Coronary artery (tissue), 2 donors: ENCODE measurements around the gene SAMD14.
A peak's percentile ranks its signal among the peaks of the same experiment; 100 is the strongest.

Source experiments
- DNase-seq: peaks from one replicate; pipeline ENCODE4 v3.0.0-alpha.2; 2017; ENCODE audit warnings: low spot score
- H3K27ac ChIP-seq, 2 donors: fragments of 200-600 bp; sonication (generic); one replicate each; pipeline ENCODE4 v1.5.1; 2016 to 2019
- H3K4me3 ChIP-seq: fragments of 200-600 bp; sonication (generic); 2 replicates; pipeline ENCODE4 v1.5.1; 2016; ENCODE audit warnings: mild to moderate bottlenecking, moderate library complexity
- CTCF ChIP-seq: fragments of 200-600 bp; sonication (generic); IDR thresholded peaks from one replicate; pipeline ENCODE4 v1.5.1; 2019; ENCODE audit warnings: antibody characterized with exemption

Gene SAMD14

GRCh38 chr17:50094243-50094752, 35.7 kb downstream of the SAMD14 start:
- DNase-seq: peak; percentile 94
- Histone ChIP-seq H3K27ac (peak overlapping the region; percentile 85 to 97), H3K4me3 (peak overlapping the region; percentile 97)
- peak; percentile 93 for TF ChIP-seq CTCF

- no peak overlapping the region for H3K4me3 ChIP-seq
- DNase-seq: no peak
- peak overlapping the region; percentile 85 to 97 for H3K27ac ChIP-seq
- no peak for TF ChIP-seq CTCF
Observed at GRCh38 chr17:50093807-50094206, 36.2 kb downstream of the SAMD14 start.

GRCh38 chr17:50093246-50093645, 36.7 kb downstream of the SAMD14 start:
- no peak overlapping the region for H3K4me3 ChIP-seq
- no peak for TF ChIP-seq CTCF
- H3K27ac ChIP-seq: no peak overlapping the region
- DNase-seq: no peak

- peak overlapping the region in 1 of 2 donors; percentile 17 for H3K27ac ChIP-seq
- DNase-seq: no peak
- no peak for TF ChIP-seq CTCF
- H3K4me3 ChIP-seq: no peak overlapping the region
Observed at GRCh38 chr17:50091918-50092285, 38.1 kb downstream of the SAMD14 start.

GRCh38 chr17:50090971-50091917, 38.7 kb downstream of the SAMD14 start:
- H3K4me3 ChIP-seq: no peak overlapping the region
- H3K27ac ChIP-seq: peak overlapping the region; percentile 10 to 17
- no peak for DNase-seq
- TF ChIP-seq CTCF: no peak

- DNase-seq: no peak
- Histone ChIP-seq H3K27ac (peak overlapping the region in 1 of 2 donors; percentile 25), H3K4me3 (no peak overlapping the region)
- no peak for TF ChIP-seq CTCF
Observed at GRCh38 chr17:50090071-50090470, 39.9 kb downstream of the SAMD14 start.
